Ovary (tissue), 9 donors: ENCODE measurements around the gene PRDM16. TPM values are rescaled to one million over a fixed set of nuclear protein-coding genes. Genes with fewer than 3 reads are reported as not detected.

Experiments
- DNase-seq, 5 donors: peaks; one replicate each; pipeline ENCODE4 v3.0.0-alpha.2; 2019 to 2020
- H3K27ac ChIP-seq, 2 donors: fragments of 200-600 bp; one replicate each; pipeline versions ENCODE4 v1.5.1 to v1.8.0; 2019 to 2022
- H3K27me3 ChIP-seq: fragments of 200-600 bp; one replicate; pipeline ENCODE4 v1.8.0; 2022
- H3K36me3 ChIP-seq: fragments of 200-600 bp; sonication (generic); one replicate; pipeline ENCODE4 v1.5.1; 2019
- H3K4me1 ChIP-seq: one replicate; pipeline ENCODE4 v1.8.1; 2013; ENCODE audit warnings: mild to moderate bottlenecking, moderate library complexity; ENCODE audit not compliant: insufficient read depth
- H3K4me3 ChIP-seq: fragments of 200-600 bp; sonication (generic); one replicate; pipeline ENCODE4 v1.5.1; 2017
- H3K9me3 ChIP-seq, 2 donors: fragments of 200-600 bp in 1 of 2; sonication (generic) in 1 of 2; one replicate each; pipeline versions ENCODE4 v1.5.1 to v1.8.1; 2013 to 2019; ENCODE audit warnings: mild to moderate bottlenecking in 1 of 2, moderate library complexity in 1 of 2
- EP300 ChIP-seq: sonication (generic); formaldehyde crosslinking; IDR thresholded peaks from one replicate; pipeline ENCODE4 v1.6.1; 2017; ENCODE audit warnings: antibody characterized with exemption
- POLR2A ChIP-seq: fragments of 450-650 bp; IDR thresholded peaks from one replicate; pipeline ENCODE4 v1.6.1; 2017; ENCODE audit warnings: antibody characterized with exemption, mild to moderate bottlenecking, moderate library complexity
- WGBS, 3 donors: extraction: QIAGEN DNeasy Blood & Tissue Kit in 1 of 3; methylation state at CpG; one replicate each; pipeline versions ENCODE4 v1.1.5 to v1.1.7; 2013 to 2017; 5-methylcytosine and 5-hydroxymethylcytosine counted together
- intact Hi-C, 4 donors: fragments of 100-400 bp; cut with DNase I; formaldehyde crosslinking; loops; one replicate each; pipeline versions ENCODE4 v1.11.0 to v1.15.1; 2022 to 2023
- polyA plus RNA-seq, 2 donors: library from polyadenylated mRNA; stranded (reverse); fragments of 200-250 nt in 1 of 2; fragments of 350-450 nt in 1 of 2; fragmentation: Illumina TruSeq in 1 of 2; extraction: RNeasy Lipid Tissue Mini Kit (QIAGEN cat#74804) in 1 of 2; gene quantifications; one replicate each; pipeline ENCODE4 v1.2.3, GENCODE V29; 2013 to 2014
- total RNA-seq, 7 donors: library from RNA; depleted of rRNA in 2 of 7; stranded (reverse); fragments of >200 nt in 2 of 7; fragmentation: NEBNext Ultra II Directional in 3 of 7; extraction: Animal tissue kit (Norgen Biotek cat#: 25700) in 3 of 7; gene quantifications; one replicate each; pipeline versions ENCODE4 v1.1.0 to v1.2.4, GENCODE V29; 2016 to 2023
- TF ChIP-seq, protein P1 (sequence below), 3 donors: fragments of 450-650 bp in 2 of 3; fragments of 200-600 bp in 1 of 3; IDR thresholded peaks; one replicate each; pipeline versions ENCODE4 v1.5.1 to v1.8.0; 2016 to 2022; ENCODE audit warnings: antibody characterized with exemption in 3 of 3, mild to moderate bottlenecking in 1 of 3
- donor health status: DM: no; HTN: no; CAD: no; lungs with moderate emphysema.
- donor health status: DM: no; HTN: no; CAD: no.
- donor health status: Bipolar disorder and iron deficiency.
- donor health status: DM: yes; HTN: yes; CAD: no.
- donor health status: DM: no; HTN: no; CAD: no.
- donor health status: DM: yes; HTN: yes; CAD: no.

PRDM16 gene
- total and polyA plus RNA-seq, 9 donors = 1.1 to 17.3 (median 3.9) TPM

DNA sequence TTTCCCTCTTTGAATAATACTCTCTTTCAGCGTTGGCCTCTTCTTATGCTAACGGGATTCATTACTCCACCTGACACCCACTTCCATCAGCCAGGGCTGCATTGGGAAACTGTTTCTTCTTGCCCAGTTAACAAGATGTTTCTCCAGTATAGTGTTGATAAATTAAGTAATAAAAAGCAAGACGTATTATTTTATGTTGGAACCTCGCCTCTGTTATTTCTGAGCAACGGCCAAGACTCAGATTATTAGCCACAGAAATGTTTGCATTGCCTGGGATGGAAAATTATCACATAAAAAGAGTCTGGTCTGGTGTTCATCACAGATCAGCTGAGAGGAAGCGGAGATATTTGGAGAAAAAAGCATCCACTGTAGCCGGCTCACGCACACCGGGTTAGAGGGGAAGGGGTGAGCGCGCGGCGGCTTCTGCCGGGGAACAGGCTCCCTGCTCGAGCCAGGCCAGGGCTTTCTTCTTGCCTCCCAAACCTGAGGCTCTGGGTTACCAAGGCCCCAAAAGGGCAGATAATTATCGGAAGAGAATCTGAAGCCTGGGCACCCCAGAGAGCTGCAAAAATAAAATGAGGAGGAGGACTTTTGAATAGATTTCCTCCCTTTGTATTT lies 189.5 kb downstream of the PRDM16 start:
- Histone ChIP-seq H3K27me3 (no peaks in the 10 kb centered on the region), H3K9me3 (no peaks in the 10 kb centered on the region), H3K4me3 (no peak overlapping the region), H3K36me3 (no peaks in the 10 kb centered on the region), H3K4me1 (peaks cover 2% of the 10 kb centered on the region), H3K27ac (peak overlapping the region in 1 of 2 donors; percentile 11)
- TF ChIP-seq, protein P1, sequence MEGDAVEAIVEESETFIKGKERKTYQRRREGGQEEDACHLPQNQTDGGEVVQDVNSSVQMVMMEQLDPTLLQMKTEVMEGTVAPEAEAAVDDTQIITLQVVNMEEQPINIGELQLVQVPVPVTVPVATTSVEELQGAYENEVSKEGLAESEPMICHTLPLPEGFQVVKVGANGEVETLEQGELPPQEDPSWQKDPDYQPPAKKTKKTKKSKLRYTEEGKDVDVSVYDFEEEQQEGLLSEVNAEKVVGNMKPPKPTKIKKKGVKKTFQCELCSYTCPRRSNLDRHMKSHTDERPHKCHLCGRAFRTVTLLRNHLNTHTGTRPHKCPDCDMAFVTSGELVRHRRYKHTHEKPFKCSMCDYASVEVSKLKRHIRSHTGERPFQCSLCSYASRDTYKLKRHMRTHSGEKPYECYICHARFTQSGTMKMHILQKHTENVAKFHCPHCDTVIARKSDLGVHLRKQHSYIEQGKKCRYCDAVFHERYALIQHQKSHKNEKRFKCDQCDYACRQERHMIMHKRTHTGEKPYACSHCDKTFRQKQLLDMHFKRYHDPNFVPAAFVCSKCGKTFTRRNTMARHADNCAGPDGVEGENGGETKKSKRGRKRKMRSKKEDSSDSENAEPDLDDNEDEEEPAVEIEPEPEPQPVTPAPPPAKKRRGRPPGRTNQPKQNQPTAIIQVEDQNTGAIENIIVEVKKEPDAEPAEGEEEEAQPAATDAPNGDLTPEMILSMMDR (IDR thresholded peaks at IDR 0.05) = no peak
- TF ChIP-seq POLR2A = no peak
- no peak for TF ChIP-seq EP300
- peak in 1 of 5 donors; percentile 51 for DNase-seq
- intact Hi-C loops = no loop called here
- WGBS, 3 donors = 12 to 15% (median 14%) methylated on average over 16 of the region's 16 CpGs

DNA sequence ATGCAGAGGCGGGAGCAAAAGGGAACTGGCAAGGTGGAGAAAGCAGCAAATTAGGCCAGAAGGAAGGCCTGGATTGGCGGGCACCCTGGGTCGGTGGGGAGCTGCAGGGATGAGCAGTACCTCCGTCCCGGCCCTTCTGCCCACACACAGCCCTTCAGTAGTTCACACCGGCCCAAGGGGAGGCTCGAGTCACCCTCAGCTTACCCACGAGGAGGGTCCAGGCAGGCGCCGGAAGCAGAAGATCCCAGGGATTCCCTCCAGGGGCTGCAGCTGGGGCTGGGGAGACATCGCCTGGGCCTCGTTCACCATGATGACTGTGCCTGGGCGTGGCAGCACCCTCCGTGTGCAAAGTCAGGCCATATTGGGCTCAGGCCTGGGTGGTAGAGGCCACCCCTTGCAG lies 190.0 kb downstream of the PRDM16 start:
- TF ChIP-seq EP300 (no peak), POLR2A (no peak)
- TF ChIP-seq, protein P1 (IDR thresholded peaks at IDR 0.05) = no peak
- Histone ChIP-seq H3K4me1 (peaks cover 2% of the 10 kb centered on the region), H3K36me3 (no peaks in the 10 kb centered on the region), H3K27ac (peak overlapping the region in 1 of 2 donors; percentile 11), H3K9me3 (no peaks in the 10 kb centered on the region), H3K4me3 (no peak overlapping the region), H3K27me3 (no peaks in the 10 kb centered on the region)
- no peak for DNase-seq
- intact Hi-C loops = no loop called here
- 46 to 51% (median 49%) methylated on average over 12 to 14 of the region's 14 CpGs for WGBS, 3 donors

DNA sequence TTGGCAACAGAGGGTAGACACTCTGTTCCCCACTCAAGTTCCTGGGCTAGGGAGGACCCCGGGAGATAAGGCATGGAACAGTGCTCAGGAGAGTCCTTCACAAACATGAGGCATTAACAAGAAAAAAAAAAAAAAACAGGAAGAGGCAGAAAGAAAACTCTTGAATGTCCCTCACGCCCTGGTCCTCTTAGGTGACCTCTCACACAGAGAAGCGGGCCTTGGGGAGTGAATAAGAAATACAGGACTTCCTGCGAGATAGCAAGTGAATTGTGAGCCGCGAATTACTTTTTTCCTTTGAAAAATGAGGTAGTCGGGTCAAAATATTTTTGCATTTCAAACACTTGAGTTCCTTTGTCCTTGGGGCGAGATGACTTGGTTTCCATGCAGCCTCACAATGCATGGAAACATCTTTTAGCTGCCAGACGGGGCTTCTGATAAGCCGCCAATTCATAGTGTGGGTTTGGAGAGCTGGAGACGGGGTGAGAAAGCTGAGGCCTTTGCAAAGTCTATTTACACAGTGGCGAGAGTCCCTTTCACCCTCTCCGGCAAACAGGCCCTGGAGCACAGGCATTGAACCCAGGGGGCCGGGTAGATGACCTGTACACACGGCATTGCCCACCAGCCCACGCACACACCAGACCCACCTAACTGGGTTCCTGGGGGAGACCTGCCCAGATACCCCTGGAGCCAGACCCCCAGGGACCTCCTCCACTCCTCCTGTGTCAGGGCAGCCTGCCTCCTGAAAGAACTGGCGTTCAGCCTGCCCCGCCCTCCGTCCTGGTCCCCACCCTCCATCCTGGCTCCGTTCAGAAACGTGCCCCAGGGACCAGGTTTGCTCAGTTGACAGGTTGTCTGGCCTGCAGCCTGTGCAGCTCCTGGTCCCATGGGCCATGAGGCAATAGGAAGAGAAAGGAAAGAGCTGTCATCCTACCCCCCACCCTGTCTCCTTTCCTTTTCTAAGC lies 192.3 kb downstream of the PRDM16 start:
- 54 to 70% (median 68%) methylated on average over 21 of the region's 21 CpGs for WGBS, 3 donors

DNA sequence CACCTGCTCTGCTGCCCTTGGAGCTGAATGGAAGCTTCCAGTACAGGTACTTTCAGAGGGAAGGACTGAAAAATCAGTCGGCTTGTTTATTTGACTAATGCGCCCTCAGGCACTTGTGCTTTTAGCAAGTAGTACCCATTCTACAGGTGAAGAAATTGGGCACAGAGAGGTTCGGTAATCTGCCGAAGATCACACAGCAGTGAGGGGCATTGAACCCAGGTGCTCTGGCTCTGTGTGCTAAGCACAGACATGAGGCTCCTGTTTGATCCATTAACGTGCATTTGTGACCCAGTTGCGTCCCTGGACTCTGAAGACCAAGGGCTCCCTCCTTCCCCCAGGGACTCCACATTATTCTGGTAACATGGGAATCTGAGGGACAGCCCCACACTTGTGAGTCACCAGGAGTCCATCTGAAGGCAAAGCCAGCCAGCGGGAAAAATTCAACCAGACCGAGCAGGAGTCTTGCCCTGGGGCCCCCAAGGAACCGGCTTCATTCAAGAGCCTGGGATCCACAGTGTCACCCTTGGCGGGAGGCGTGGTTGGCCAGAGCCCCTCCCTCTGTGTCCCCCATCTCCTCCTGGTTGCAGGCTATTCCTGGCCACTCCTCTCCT lies 193.1 kb downstream of the PRDM16 start:
- no peak for DNase-seq
- H3K36me3 ChIP-seq = no peaks in the 10 kb centered on the region
- H3K4me3 ChIP-seq = no peak overlapping the region
- 77 to 84% (median 84%) methylated on average over 11 of the region's 11 CpGs for WGBS, 3 donors
- TF ChIP-seq POLR2A (no peak), EP300 (no peak)
- TF ChIP-seq, protein P1 (IDR thresholded peaks at IDR 0.05) = no peak
- intact Hi-C loops = no loop called here
- H3K27ac ChIP-seq = no peak overlapping the region
- no peaks in the 10 kb centered on the region for H3K27me3 ChIP-seq
- no peaks in the 10 kb centered on the region for H3K9me3 ChIP-seq
- peaks cover 2% of the 10 kb centered on the region for H3K4me1 ChIP-seq

More for the DNA sequence above, 192.3 kb downstream of the PRDM16 start:
- intact Hi-C loops = no loop called here
- no peak overlapping the region for H3K27ac ChIP-seq
- no peak overlapping the region for H3K4me3 ChIP-seq
- no peaks in the 10 kb centered on the region for H3K27me3 ChIP-seq
- H3K4me1 ChIP-seq = peaks cover 2% of the 10 kb centered on the region
- DNase-seq = no peak
- TF ChIP-seq, protein P1 (IDR thresholded peaks at IDR 0.05) = no peak
- H3K9me3 ChIP-seq = no peaks in the 10 kb centered on the region
- H3K36me3 ChIP-seq = no peaks in the 10 kb centered on the region
